Osteocyte (in vitro differentiated cells): ENCODE data around the gene CACNA2D2. TPM values are rescaled to one million over a fixed set of nuclear protein-coding genes. Genes with fewer than 3 reads are reported as not detected.

Source experiments
- DNase-seq: peaks from one replicate; pipeline ENCODE4 v3.0.0; 2021; ENCODE audit warnings: mixed read lengths; ENCODE audit not compliant: unreplicated experiment; ENCODE audit errors: extremely low spot score
- H3K27ac Mint-ChIP-seq: one replicate; pipeline ENCODE4 v1.8.0; 2021; ENCODE audit warnings: mild to moderate bottlenecking, mixed read lengths; ENCODE audit not compliant: unreplicated experiment
- H3K27me3 Mint-ChIP-seq: one replicate; pipeline ENCODE4 v1.8.0; 2021; ENCODE audit warnings: mixed read lengths; ENCODE audit not compliant: unreplicated experiment
- H3K36me3 Mint-ChIP-seq: one replicate; pipeline ENCODE4 v1.8.0; 2021; ENCODE audit warnings: mixed read lengths; ENCODE audit not compliant: unreplicated experiment
- H3K4me1 Mint-ChIP-seq: one replicate; pipeline ENCODE4 v1.8.0; 2021; ENCODE audit warnings: mixed read lengths; ENCODE audit not compliant: unreplicated experiment
- H3K4me3 Mint-ChIP-seq: one replicate; pipeline ENCODE4 v1.8.0; 2021; ENCODE audit warnings: mild to moderate bottlenecking, moderate library complexity, mixed read lengths; ENCODE audit not compliant: unreplicated experiment
- H3K9me3 Mint-ChIP-seq: one replicate; pipeline ENCODE4 v1.8.0; 2021; ENCODE audit warnings: mixed read lengths; ENCODE audit not compliant: unreplicated experiment
- total RNA-seq: library from RNA; stranded (reverse); gene quantifications from 2 replicates; pipeline ENCODE4 v1.2.1, GENCODE V29; 2021
- TF ChIP-seq, protein P1 (sequence below): fragments of 200-600 bp; sonication (generic); IDR thresholded peaks from 2 replicates; pipeline ENCODE4 v1.5.0; 2021; ENCODE audit warnings: antibody characterized with exemption, mild to moderate bottlenecking, moderate library complexity

The CACNA2D2 gene
- total RNA-seq, 1 donor from 2014 or later: 0.27 TPM

DNA sequence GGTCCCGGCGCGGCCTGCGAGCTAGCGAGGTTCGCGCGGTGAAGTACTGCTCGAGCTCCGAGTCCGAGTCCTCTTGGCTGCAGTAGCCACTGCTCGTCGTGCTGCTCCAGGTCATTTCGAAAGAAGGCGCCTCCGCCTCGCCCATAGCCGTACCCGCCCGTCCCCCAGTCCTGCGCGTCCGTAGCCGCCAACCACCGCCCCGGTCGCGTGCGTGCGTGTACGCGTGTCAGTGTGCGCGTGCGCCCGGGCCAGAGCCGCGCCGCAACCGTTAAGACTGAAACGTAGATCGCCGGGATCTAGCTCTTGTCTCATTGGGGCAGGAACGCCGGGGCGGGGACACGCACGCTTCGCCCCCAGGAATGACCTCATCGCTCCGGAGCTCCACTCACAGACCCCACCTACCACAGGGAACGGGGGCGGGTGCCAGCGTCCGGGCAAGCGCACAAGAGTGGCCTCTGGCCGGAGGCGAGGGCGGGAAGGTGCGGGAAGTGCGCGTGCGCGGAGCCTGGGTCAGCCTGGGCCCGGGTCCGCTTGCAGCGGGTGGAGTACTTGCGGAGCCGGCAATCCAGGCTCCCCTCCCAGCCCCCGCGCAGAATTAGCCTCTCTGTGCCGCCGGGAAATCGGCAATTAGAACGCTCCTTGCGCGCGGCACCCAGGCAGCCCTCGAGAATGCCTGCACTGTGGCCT is 166.1 kb downstream of the CACNA2D2 start:
- H3K27me3 Mint-ChIP-seq: no peaks in the 10 kb centered on the region
- peak overlapping the region; percentile 87 for H3K4me3 Mint-ChIP-seq
- DNase-seq: peak; percentile 100
- H3K9me3 Mint-ChIP-seq: no peaks in the 10 kb centered on the region
- H3K36me3 Mint-ChIP-seq: peaks cover under 1% of the 10 kb centered on the region
- peak overlapping the region; percentile 96 for H3K27ac Mint-ChIP-seq
- TF ChIP-seq, protein P1, sequence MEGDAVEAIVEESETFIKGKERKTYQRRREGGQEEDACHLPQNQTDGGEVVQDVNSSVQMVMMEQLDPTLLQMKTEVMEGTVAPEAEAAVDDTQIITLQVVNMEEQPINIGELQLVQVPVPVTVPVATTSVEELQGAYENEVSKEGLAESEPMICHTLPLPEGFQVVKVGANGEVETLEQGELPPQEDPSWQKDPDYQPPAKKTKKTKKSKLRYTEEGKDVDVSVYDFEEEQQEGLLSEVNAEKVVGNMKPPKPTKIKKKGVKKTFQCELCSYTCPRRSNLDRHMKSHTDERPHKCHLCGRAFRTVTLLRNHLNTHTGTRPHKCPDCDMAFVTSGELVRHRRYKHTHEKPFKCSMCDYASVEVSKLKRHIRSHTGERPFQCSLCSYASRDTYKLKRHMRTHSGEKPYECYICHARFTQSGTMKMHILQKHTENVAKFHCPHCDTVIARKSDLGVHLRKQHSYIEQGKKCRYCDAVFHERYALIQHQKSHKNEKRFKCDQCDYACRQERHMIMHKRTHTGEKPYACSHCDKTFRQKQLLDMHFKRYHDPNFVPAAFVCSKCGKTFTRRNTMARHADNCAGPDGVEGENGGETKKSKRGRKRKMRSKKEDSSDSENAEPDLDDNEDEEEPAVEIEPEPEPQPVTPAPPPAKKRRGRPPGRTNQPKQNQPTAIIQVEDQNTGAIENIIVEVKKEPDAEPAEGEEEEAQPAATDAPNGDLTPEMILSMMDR: no peak
- peaks cover 55% of the 10 kb centered on the region for H3K4me1 Mint-ChIP-seq

DNA sequence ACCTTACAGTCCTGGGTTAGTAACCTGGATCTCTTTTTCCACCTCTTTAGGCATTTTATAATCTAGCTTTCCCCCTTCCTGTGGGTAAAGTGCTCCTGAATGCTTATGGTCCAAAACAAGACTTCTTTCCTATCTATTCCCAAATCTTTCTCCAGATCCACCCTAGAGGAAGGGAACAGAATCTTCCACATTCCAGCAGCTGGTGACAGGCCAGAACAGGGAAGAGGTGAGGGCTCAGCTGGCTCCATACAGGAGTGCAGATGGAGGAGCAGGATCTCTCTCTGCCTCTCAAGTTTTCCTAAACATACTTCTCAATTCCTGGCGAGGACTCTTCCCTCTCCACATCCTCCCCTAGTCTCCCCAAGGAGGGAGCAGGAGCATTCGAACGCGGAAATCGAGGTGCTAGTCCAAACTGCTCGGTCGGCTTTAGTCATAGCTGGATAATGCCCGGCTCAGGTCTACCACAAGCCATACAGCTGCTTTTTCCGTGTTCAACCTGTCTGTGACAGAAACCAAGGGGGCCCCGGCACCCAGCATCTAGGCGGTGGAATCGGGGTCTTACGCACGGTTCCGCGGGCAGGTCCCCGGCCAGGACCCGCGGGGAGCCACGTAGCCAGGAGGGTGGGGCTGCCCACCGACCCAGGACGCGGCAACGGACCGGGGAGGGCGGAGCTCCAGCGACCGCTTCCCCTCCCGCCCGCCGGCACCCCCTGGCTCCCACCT is 166.8 kb downstream of the CACNA2D2 start:
- Mint-ChIP-seq H3K27me3 (no peaks in the 10 kb centered on the region), H3K36me3 (peaks cover 5% of the 10 kb centered on the region), H3K9me3 (no peaks in the 10 kb centered on the region), H3K4me1 (peaks cover 55% of the 10 kb centered on the region), H3K4me3 (peak overlapping the region; percentile 87), H3K27ac (peak overlapping the region; percentile 96)
- DNase-seq: no peak
- TF ChIP-seq, protein P1: no peak

DNA sequence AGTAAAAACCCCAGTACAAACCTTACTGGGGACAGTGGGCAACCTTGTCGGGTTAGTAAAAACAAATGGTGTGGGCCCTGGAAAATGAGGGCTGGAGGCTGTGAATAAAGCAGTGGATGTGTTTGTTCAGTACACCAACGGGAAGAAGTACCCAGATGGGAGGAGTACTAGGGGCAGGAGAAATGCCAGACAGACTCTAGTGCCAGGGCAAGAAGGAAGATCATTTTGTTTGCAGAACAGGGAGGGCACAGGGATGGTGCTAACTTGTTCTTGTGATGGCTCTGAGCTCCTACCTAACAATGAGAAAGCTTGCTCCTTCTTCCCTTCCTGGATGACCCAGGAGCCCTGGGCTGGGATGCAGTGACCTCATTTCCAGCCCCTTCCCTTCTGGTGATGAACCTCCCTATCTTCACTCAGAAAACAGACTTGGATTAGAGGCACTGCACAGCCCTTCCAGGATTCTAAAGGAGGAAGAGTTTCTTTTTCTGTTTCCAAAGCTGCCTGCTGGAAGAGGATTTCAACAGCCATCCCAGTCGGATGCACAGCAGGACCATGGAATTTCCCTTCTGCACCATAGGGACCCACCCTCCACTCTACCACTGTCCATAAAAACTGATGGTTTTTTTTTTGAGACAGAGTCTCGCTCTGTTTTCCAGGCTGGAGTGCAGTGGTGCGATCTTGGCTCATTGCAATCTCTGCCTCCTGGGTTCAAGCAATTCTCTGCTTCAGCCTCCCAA is 168.9 kb downstream of the CACNA2D2 start:
- H3K4me1 Mint-ChIP-seq: peaks cover 46% of the 10 kb centered on the region
- no peak for DNase-seq
- TF ChIP-seq, protein P1: no peak
- H3K4me3 Mint-ChIP-seq: peak overlapping the region; percentile 37
- H3K36me3 Mint-ChIP-seq: peaks cover 8% of the 10 kb centered on the region
- peak overlapping the region; percentile 65 for H3K27ac Mint-ChIP-seq
- H3K27me3 Mint-ChIP-seq: no peaks in the 10 kb centered on the region
- no peaks in the 10 kb centered on the region for H3K9me3 Mint-ChIP-seq

DNA sequence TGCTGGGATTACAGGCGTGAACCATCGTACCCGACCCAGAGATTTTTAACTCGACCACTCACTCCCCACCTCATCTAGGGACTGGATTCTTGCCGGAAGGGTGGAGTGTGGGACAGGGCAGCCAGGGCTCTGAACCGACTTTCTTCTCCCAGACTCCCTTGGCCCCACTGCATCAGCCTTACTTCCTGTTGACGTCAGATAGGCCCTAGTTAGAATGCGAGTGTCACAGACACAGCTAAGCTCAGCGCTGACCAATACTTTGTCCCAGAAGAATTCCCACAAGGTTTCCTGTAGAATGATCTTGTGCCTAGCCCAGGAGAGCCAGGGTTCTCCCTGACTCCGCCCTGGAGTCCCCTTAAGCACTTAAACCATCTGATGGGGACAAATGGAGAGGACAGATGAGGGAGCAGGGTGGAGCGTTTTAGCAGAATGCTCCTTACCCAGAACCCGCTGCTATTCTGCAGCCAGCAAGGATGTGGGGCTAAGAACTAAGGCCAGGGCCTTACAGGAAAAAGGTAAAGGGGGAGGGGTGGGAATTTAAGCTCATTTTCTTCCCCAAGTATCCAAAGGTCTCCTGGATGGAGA is 169.6 kb downstream of the CACNA2D2 start:
- no peaks in the 10 kb centered on the region for H3K27me3 Mint-ChIP-seq
- no peak overlapping the region for H3K4me3 Mint-ChIP-seq
- H3K9me3 Mint-ChIP-seq: no peaks in the 10 kb centered on the region
- TF ChIP-seq, protein P1: no peak
- peaks cover 39% of the 10 kb centered on the region for H3K4me1 Mint-ChIP-seq
- H3K27ac Mint-ChIP-seq: peak overlapping the region; percentile 47
- peaks cover 8% of the 10 kb centered on the region for H3K36me3 Mint-ChIP-seq
- no peak for DNase-seq
